ENCODE data around the gene GLIPR2. TPM values are rescaled to one million over a fixed set of nuclear protein-coding genes. Genes with fewer than 3 reads are reported as not detected.
"Not testable (repeated sequence)": the region's sequence is repeated elsewhere in the genome, so short reads cannot be mapped to it uniquely, and the experiment has no call there.

The GLIPR2 gene
- total RNA-seq, 1 donor: 38.4 TPM

GRCh38 chr9:36154331-36154952 lies 17.9 kb downstream of the GLIPR2 start:
- no peaks in the 10 kb centered on the region for H4K20me1 ChIP-seq (ENCODE audit: insufficient read depth, low read length)
- H2AFZ ChIP-seq (ENCODE audit: low read length): peak overlapping the region; percentile 62
- H3K4me1 ChIP-seq (ENCODE audit: insufficient read depth, low read length): peaks cover 50% of the 10 kb centered on the region
- DNase-seq (ENCODE audit: insufficient read length, low spot score, missing footprints): no peak
- no peak for TF ChIP-seq CTCF (IDR thresholded peaks at IDR 0.05; ENCODE audit: extremely low read depth, low read depth, low read length)
- H3K36me3 ChIP-seq (ENCODE audit: insufficient read depth, low read length): peaks cover 12% of the 10 kb centered on the region
- H3K4me2 ChIP-seq (ENCODE audit: insufficient read depth, low read length): peak overlapping the region; percentile 66
- H3K79me2 ChIP-seq (ENCODE audit: insufficient read depth, low read length): no peaks in the 10 kb centered on the region
- peak overlapping the region; percentile 15 for H3K4me3 ChIP-seq (ENCODE audit: insufficient read depth, low read length)
- H3K9me3 ChIP-seq (ENCODE audit: low read depth, low read length): no peaks in the 10 kb centered on the region
- H3K27me3 ChIP-seq (ENCODE audit: insufficient read depth, low read length): no peaks in the 10 kb centered on the region
- H3K27ac ChIP-seq (ENCODE audit: low read depth, low read length): peak overlapping the region; percentile 94

GRCh38 chr9:36156116-36156515 lies 19.6 kb downstream of the GLIPR2 start:
- Histone ChIP-seq H3K9me3 (ENCODE audit: low read depth, low read length) (no peaks in the 10 kb centered on the region), H2AFZ (ENCODE audit: low read length) (no peak overlapping the region), H3K4me3 (ENCODE audit: insufficient read depth, low read length) (no peak overlapping the region), H3K79me2 (ENCODE audit: insufficient read depth, low read length) (no peaks in the 10 kb centered on the region), H3K27me3 (ENCODE audit: insufficient read depth, low read length) (no peaks in the 10 kb centered on the region), H3K4me2 (ENCODE audit: insufficient read depth, low read length) (no peak overlapping the region), H3K36me3 (ENCODE audit: insufficient read depth, low read length) (peaks cover 12% of the 10 kb centered on the region), H4K20me1 (ENCODE audit: insufficient read depth, low read length) (no peaks in the 10 kb centered on the region), H3K4me1 (ENCODE audit: insufficient read depth, low read length) (peaks cover 48% of the 10 kb centered on the region), H3K27ac (ENCODE audit: low read depth, low read length) (no peak overlapping the region)
- no peak for DNase-seq (ENCODE audit: insufficient read length, low spot score, missing footprints)
- no peak for TF ChIP-seq CTCF (IDR thresholded peaks at IDR 0.05; ENCODE audit: extremely low read depth, low read depth, low read length)

- H3K79me2 ChIP-seq (ENCODE audit: insufficient read depth, low read length): no peaks in the 10 kb centered on the region
- peak overlapping the region; percentile 5 for H3K27ac ChIP-seq (ENCODE audit: low read depth, low read length)
- H2AFZ ChIP-seq (ENCODE audit: low read length): no peak overlapping the region
- TF ChIP-seq CTCF (IDR thresholded peaks at IDR 0.05; ENCODE audit: extremely low read depth, low read depth, low read length): no peak
- no peak overlapping the region for H3K4me3 ChIP-seq (ENCODE audit: insufficient read depth, low read length)
- H3K4me2 ChIP-seq (ENCODE audit: insufficient read depth, low read length): no peak overlapping the region
- peaks cover 12% of the 10 kb centered on the region for H3K36me3 ChIP-seq (ENCODE audit: insufficient read depth, low read length)
- no peaks in the 10 kb centered on the region for H3K9me3 ChIP-seq (ENCODE audit: low read depth, low read length)
- H4K20me1 ChIP-seq (ENCODE audit: insufficient read depth, low read length): no peaks in the 10 kb centered on the region
- H3K4me1 ChIP-seq (ENCODE audit: insufficient read depth, low read length): peaks cover 55% of the 10 kb centered on the region
- no peak for DNase-seq (ENCODE audit: insufficient read length, low spot score, missing footprints)
- no peaks in the 10 kb centered on the region for H3K27me3 ChIP-seq (ENCODE audit: insufficient read depth, low read length)
Observed at GRCh38 chr9:36158122-36158521, 21.6 kb downstream of the GLIPR2 start.

- H3K9me3 ChIP-seq (ENCODE audit: low read depth, low read length): no peaks in the 10 kb centered on the region
- H3K27ac ChIP-seq (ENCODE audit: low read depth, low read length): peak overlapping the region; percentile 55
- H3K4me2 ChIP-seq (ENCODE audit: insufficient read depth, low read length): no peak overlapping the region
- peak; percentile 75 for DNase-seq (ENCODE audit: insufficient read length, low spot score, missing footprints)
- peaks cover 8% of the 10 kb centered on the region for H3K36me3 ChIP-seq (ENCODE audit: insufficient read depth, low read length)
- no peak overlapping the region for H3K4me3 ChIP-seq (ENCODE audit: insufficient read depth, low read length)
- H3K4me1 ChIP-seq (ENCODE audit: insufficient read depth, low read length): peaks cover 58% of the 10 kb centered on the region
- no peak overlapping the region for H2AFZ ChIP-seq (ENCODE audit: low read length)
- no peaks in the 10 kb centered on the region for H3K79me2 ChIP-seq (ENCODE audit: insufficient read depth, low read length)
- H3K27me3 ChIP-seq (ENCODE audit: insufficient read depth, low read length): no peaks in the 10 kb centered on the region
- H4K20me1 ChIP-seq (ENCODE audit: insufficient read depth, low read length): no peaks in the 10 kb centered on the region
- no peak for TF ChIP-seq CTCF (IDR thresholded peaks at IDR 0.05; ENCODE audit: extremely low read depth, low read depth, low read length)
Observed at GRCh38 chr9:36158917-36159316, 22.4 kb downstream of the GLIPR2 start.

GRCh38 chr9:36159509-36159908 lies 23.0 kb downstream of the GLIPR2 start:
- not testable (repeated sequence) for H3K79me2 ChIP-seq (ENCODE audit: insufficient read depth, low read length); H2AFZ ChIP-seq (ENCODE audit: low read length); H3K36me3 ChIP-seq (ENCODE audit: insufficient read depth, low read length); H3K4me3 ChIP-seq (ENCODE audit: insufficient read depth, low read length); H3K27me3 ChIP-seq (ENCODE audit: insufficient read depth, low read length); DNase-seq (ENCODE audit: insufficient read length, low spot score, missing footprints); H4K20me1 ChIP-seq (ENCODE audit: insufficient read depth, low read length); H3K4me2 ChIP-seq (ENCODE audit: insufficient read depth, low read length); H3K9me3 ChIP-seq (ENCODE audit: low read depth, low read length)
- Histone ChIP-seq H3K4me1 (ENCODE audit: insufficient read depth, low read length) (peaks cover 59% of the 10 kb centered on the region), H3K27ac (ENCODE audit: low read depth, low read length) (peak overlapping the region; percentile 55)

GRCh38 chr9:36160126-36160525 lies 23.6 kb downstream of the GLIPR2 start:
- not testable (repeated sequence) for H2AFZ ChIP-seq (ENCODE audit: low read length); H3K9me3 ChIP-seq (ENCODE audit: low read depth, low read length); H3K27me3 ChIP-seq (ENCODE audit: insufficient read depth, low read length); H3K36me3 ChIP-seq (ENCODE audit: insufficient read depth, low read length); H3K4me2 ChIP-seq (ENCODE audit: insufficient read depth, low read length); H3K79me2 ChIP-seq (ENCODE audit: insufficient read depth, low read length); H3K4me3 ChIP-seq (ENCODE audit: insufficient read depth, low read length); H4K20me1 ChIP-seq (ENCODE audit: insufficient read depth, low read length); DNase-seq (ENCODE audit: insufficient read length, low spot score, missing footprints)
- H3K4me1 ChIP-seq (ENCODE audit: insufficient read depth, low read length): peaks cover 59% of the 10 kb centered on the region
- H3K27ac ChIP-seq (ENCODE audit: low read depth, low read length): peak overlapping the region; percentile 60
